Peyer's patch (tissue), 4 donors: Measurements from ENCODE around the gene DPEP2.

Experiments
- CTCF ChIP-seq, 6 experiments: fragments of 450-650 bp in 4 of 6; fragments of 200-600 bp in 2 of 6; sonication (generic) in 1 of 6; IDR thresholded peaks; one replicate each; pipeline ENCODE4 v1.5.1; 2017 to 2019; ENCODE audit warnings: antibody characterized with exemption in 6 of 6, mild to moderate bottlenecking in 3 of 6, moderate library complexity in 1 of 6
- POLR2A ChIP-seq, 2 donors: fragments of 450-650 bp; IDR thresholded peaks; one replicate each; pipeline ENCODE4 v1.5.1; 2017; ENCODE audit warnings: antibody characterized with exemption in 2 of 2, mild to moderate bottlenecking in 2 of 2, moderate library complexity in 2 of 2

- TF ChIP-seq CTCF (IDR thresholded peaks at IDR 0.05) (no peak), POLR2A (IDR thresholded peaks at IDR 0.05) (no peak)
Measured at GRCh38 chr16:67949645-67950044, 49.6 kb downstream of the DPEP2 start.
